NCI-H2107 treated with DMSO at 0.1 percent for 48 hours (cell line): ENCODE data around the gene ADH4.
A peak's percentile ranks its signal among the peaks of the same experiment; 100 is the strongest.
"Not testable (repeated sequence)": the region's sequence is repeated elsewhere in the genome, so short reads cannot be mapped to it uniquely, and the experiment has no call there.

Experiments
- DNase-seq: peaks from one replicate; lab custom pipeline; 2025; ENCODE audit not compliant: unreplicated experiment; lab: John Stamatoyannopoulos, UW

Gene ADH4

GRCh38 chr4:99084595-99084994, 59.5 kb downstream of the ADH4 start:
- no peak for DNase-seq

DNA sequence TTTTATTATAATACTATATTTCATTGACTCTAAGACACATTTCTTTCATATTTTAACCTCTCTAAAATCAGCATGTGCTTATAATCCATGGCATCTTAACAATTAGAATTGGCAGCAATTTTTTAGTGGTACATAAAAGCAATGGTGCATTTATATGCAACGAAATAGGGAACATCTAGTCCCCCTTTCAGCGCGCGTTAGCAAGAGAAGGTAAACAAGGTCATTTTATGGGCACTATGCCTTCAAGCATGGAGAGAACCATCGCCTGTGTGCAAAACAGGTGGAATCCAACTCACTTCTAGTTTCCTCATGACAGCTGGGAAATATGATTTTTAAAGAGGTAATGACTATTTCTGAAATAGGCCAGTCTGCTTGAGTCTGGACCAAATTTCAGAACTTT, 61.9 kb downstream of the ADH4 start:
- no peak for DNase-seq

DNA sequence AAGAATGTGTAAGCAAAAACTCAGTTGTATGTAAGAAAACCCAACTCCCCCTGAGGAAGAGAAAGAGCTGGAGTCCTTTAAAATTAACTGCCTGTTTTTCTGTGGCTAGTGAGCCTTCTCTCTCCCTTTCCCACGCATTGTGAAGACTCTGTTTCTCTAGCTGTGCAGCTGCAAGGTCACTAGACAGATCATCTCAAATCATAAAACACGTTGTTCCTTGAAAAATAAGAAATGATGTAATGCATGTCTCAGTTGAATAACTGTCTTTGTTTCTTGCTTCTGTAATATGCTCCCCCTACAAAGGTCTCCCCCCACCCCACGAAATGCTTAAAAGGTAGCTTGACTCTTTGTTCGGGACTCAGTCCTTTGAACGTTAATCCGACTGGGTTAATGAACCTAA, 63.2 kb downstream of the ADH4 start:
- not testable (repeated sequence) for DNase-seq

DNA sequence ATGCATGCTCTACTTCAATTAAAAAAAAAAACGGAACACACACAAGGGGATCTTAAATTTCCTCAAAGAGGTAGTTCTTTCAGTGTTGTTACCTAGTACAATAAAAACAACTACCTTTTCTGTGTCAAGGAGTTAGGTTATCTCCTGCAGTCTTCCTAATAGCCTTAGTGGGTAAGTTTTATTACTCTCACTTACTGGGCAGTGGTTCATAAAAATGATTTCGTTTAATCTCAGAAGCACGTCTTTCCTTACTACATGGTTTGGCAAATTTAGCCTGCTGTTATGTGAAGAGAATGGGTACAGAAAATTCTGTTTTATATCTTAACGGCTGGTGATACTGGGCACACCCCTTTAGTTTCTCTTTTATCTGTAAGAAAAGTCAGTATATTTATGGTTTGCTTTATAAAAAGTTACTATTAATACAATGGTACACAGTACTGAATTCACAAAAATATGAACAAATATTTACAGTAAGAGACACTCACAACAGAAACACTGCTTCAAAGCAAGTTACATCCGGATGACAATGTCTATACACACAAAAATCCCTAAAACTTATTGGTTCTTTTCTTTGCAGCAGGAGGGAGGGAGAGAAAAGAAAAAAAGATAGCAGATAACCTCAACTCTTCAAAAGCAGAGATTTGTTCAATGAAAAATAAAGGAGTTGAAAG, 64.3 kb downstream of the ADH4 start:
- peak; percentile 47 for DNase-seq

GRCh38 chr4:99078931-99079624, 65.0 kb downstream of the ADH4 start:
- DNase-seq = peak; percentile 47

GRCh38 chr4:99078336-99078735, 65.8 kb downstream of the ADH4 start:
- DNase-seq = no peak

- DNase-seq = no peak
These were observed 66.9 kb downstream of the ADH4 start for GRCh38 chr4:99077177-99077576.

- DNase-seq = no peak
These were observed 67.7 kb downstream of the ADH4 start for GRCh38 chr4:99076292-99076976.

DNA sequence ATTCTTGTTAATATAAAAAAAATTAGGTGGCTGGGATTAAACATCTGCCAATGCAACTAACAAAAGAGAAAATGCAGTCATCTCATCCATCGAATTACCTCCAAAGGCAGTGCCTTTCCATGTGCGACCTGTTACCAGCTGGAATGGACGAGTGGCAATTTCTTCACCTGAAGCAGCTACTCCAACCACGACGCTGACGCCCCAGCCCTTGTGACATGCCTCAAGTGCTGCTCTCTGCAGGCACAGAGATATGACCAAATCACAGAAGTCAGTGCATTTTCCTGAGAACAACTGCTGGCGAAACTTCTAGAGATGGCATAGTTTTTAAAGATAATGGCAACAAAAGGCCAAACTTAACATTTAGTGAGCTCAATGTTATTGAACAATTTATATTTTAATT, 69.3 kb downstream of the ADH4 start:
- no peak for DNase-seq
